Smooth muscle cell of the brain vasculature (primary cell): ENCODE results near the gene CBY2.

Source experiments
- DNase-seq: peaks from one replicate; pipeline ENCODE4 v3.0.0-alpha.2; 2012; ENCODE audit warnings: low read depth, low spot score

Gene CBY2

GRCh38 chr13:45702869-45703391 is 810 bp downstream of the CBY2 start:
- DNase-seq = no peak

GRCh38 chr13:45704211-45704739 is 2.2 kb downstream of the CBY2 start:
- DNase-seq = no peak

- no peak for DNase-seq
Observed at GRCh38 chr13:45704854-45705695, 3.0 kb downstream of the CBY2 start.

GRCh38 chr13:45705918-45706317 is 3.8 kb downstream of the CBY2 start:
- no peak for DNase-seq

GRCh38 chr13:45707516-45708100 is 5.5 kb downstream of the CBY2 start:
- DNase-seq = no peak

- no peak for DNase-seq
Observed at GRCh38 chr13:45711951-45712350, 9.8 kb downstream of the CBY2 start.

GRCh38 chr13:45713106-45713690 is 11.1 kb downstream of the CBY2 start:
- no peak for DNase-seq

- DNase-seq = no peak
Observed at GRCh38 chr13:45713721-45714120, 11.6 kb downstream of the CBY2 start.

GRCh38 chr13:45714170-45714569 is 12.1 kb downstream of the CBY2 start:
- no peak for DNase-seq

GRCh38 chr13:45715351-45715750 is 13.2 kb downstream of the CBY2 start:
- no peak for DNase-seq

GRCh38 chr13:45717349-45717748 is 15.2 kb downstream of the CBY2 start:
- DNase-seq = no peak

GRCh38 chr13:45718063-45718462 is 15.9 kb downstream of the CBY2 start:
- peak; percentile 1 for DNase-seq

GRCh38 chr13:45718992-45719391 is 16.9 kb downstream of the CBY2 start:
- no peak for DNase-seq

GRCh38 chr13:45721203-45721731 is 19.1 kb downstream of the CBY2 start:
- DNase-seq = no peak

- DNase-seq = no peak
Observed at GRCh38 chr13:45723798-45724197, 21.7 kb downstream of the CBY2 start.

- no peak for DNase-seq
Observed at GRCh38 chr13:45728759-45729158, 26.6 kb downstream of the CBY2 start.

- DNase-seq = no peak
Observed at GRCh38 chr13:45731455-45731854, 29.3 kb downstream of the CBY2 start.

- no peak for DNase-seq
Observed at GRCh38 chr13:45732916-45733315, 30.8 kb downstream of the CBY2 start.

- DNase-seq = no peak
Observed at GRCh38 chr13:45733361-45733760, 31.2 kb downstream of the CBY2 start.

- no peak for DNase-seq
Observed at GRCh38 chr13:45737571-45738017, 35.5 kb downstream of the CBY2 start.

GRCh38 chr13:45742985-45743384 is 40.9 kb downstream of the CBY2 start:
- no peak for DNase-seq

- DNase-seq = no peak
Observed at GRCh38 chr13:45744979-45745378, 42.9 kb downstream of the CBY2 start.
